ENCODE measurements around the gene G2E3. TPM values are rescaled to one million over a fixed set of nuclear protein-coding genes. Genes with fewer than 3 reads are reported as not detected.

Gene G2E3, protein sequence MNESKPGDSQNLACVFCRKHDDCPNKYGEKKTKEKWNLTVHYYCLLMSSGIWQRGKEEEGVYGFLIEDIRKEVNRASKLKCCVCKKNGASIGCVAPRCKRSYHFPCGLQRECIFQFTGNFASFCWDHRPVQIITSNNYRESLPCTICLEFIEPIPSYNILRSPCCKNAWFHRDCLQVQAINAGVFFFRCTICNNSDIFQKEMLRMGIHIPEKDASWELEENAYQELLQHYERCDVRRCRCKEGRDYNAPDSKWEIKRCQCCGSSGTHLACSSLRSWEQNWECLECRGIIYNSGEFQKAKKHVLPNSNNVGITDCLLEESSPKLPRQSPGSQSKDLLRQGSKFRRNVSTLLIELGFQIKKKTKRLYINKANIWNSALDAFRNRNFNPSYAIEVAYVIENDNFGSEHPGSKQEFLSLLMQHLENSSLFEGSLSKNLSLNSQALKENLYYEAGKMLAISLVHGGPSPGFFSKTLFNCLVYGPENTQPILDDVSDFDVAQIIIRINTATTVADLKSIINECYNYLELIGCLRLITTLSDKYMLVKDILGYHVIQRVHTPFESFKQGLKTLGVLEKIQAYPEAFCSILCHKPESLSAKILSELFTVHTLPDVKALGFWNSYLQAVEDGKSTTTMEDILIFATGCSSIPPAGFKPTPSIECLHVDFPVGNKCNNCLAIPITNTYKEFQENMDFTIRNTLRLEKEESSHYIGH
- 13.6 and 14.4 TPM in 2 replicates for total RNA-seq (ENCODE audit: low replicate concordance)

DNA sequence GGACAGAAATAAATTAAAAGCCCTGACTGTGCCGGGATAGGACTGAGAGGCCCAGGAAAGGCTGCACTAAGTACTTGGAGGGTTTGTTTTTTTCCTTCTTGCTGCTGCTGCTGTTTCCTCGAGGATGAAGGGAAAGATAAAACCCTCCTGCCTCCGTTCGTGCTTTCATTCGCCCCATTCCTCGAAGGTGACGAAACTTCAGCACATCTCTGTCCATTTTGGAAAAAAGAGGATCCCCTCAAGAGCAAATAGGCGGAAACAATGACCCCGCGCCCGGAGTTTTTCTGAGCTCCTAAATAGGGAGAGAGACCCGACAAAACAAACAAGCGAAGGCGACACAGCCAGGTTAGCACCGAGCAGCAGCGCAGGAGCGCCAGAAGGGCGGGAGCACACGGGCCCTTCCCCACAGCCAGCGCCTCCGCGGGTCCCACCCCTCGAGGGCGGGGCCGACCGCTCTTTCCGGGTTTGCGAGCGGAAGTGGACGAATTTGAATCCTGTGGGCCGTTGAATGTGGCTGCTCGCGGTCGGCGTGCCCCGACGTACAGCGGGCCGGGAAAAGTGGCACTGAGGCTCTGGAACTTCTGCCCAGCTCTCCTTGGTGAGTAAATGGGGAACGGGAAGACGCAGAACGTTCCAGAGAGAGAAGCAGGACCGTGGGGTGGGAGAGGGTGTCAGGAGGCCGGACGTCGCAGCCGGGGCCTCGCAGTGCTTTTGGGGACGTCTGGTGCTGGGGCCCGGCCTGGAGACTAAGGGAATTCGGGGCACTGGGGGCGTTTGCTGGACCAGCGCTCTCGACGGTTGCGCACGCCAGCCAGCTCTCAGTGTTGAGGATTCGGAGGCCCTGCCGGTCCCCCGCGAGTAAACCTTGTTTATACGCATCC lies at the start of gene G2E3:
G2E3 (plus strand) TSS at position 484 of the 881 bp plus-strand sequence. CDS start 21,922 bp downstream, outside the sequence.

DNA sequence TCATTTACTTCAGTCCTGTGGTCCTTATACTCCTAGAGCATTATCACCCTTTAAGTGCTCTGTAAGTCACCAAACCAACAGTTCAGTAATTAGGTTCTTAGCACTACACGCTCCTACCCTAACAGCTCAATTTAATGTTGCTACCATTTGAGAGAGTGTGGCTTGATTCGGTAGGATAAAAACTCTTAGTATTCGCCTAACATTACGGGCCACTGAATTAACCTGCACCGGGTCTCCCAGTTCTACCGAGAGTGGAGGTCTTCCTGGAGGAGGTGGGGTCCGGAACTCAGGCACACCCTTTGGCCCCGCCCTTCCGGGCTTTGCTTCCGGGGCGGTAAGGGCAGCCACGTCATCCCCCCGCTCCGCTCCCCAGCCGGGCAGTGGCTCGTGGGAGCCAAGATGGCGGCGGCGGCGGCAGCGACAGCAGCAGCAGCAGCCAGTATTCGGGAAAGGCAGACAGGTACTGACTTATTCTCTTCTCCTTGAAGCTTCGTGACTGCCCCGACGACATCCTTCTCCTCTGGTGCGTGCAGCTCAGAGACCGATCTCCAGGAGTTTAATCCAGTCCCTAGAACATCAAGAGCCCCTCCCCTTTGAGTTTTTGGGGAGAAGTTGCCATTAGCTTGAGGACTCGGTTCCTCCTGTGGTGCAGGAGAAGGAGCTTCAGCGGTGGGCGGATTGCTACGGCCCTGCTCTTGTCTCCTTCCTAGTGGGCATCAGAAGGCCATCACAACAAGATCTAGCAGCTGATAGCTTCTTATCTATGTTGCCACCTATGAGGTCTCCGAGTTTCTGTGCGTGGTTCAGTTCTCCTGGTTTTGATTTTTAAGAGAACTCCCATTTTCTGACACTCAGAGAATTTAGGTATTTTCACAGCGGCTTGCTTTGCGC lies 63.2 kb downstream of the G2E3 start, which contains the start of gene SCFD1:
SCFD1 (plus strand) TSS at position 380 of the 891 bp plus-strand sequence; CDS start at position 400, 20 bp downstream.

Other genes with a start within 250 kb of the G2E3 start
- gene SCFD1, start 63.2 kb downstream of the G2E3 start, total RNA-seq (ENCODE audit: low replicate concordance), result 99.6 and 126 TPM in 2 replicates

Data from smooth muscle cell of the coronary artery (primary cell).